Astrocyte of the cerebellum (primary cell): Measurements from ENCODE around the gene C19orf25.

Experiments
- DNase-seq: peaks from one replicate; pipeline ENCODE4 v3.0.0-alpha.2; 2011; ENCODE audit warnings: low read depth
- H3K4me3 ChIP-seq: 2 replicates; pipeline ENCODE4 v1.5.1; 2011; ENCODE audit warnings: mild to moderate bottlenecking, low read depth, low read length, moderate library complexity
- in situ Hi-C: cut with HindIII; loops from 2 replicates; pipeline ENCODE4 v1.10.0; 2017; ENCODE audit warnings: low sequenced_read_pairs
- TF ChIP-seq, protein P1 (sequence below): IDR thresholded peaks from 2 replicates; pipeline ENCODE4 v1.5.1; 2012; ENCODE audit warnings: low read length, low read depth, moderate library complexity, mild to moderate bottlenecking; ENCODE audit errors: missing control alignments

The C19orf25 gene

DNA sequence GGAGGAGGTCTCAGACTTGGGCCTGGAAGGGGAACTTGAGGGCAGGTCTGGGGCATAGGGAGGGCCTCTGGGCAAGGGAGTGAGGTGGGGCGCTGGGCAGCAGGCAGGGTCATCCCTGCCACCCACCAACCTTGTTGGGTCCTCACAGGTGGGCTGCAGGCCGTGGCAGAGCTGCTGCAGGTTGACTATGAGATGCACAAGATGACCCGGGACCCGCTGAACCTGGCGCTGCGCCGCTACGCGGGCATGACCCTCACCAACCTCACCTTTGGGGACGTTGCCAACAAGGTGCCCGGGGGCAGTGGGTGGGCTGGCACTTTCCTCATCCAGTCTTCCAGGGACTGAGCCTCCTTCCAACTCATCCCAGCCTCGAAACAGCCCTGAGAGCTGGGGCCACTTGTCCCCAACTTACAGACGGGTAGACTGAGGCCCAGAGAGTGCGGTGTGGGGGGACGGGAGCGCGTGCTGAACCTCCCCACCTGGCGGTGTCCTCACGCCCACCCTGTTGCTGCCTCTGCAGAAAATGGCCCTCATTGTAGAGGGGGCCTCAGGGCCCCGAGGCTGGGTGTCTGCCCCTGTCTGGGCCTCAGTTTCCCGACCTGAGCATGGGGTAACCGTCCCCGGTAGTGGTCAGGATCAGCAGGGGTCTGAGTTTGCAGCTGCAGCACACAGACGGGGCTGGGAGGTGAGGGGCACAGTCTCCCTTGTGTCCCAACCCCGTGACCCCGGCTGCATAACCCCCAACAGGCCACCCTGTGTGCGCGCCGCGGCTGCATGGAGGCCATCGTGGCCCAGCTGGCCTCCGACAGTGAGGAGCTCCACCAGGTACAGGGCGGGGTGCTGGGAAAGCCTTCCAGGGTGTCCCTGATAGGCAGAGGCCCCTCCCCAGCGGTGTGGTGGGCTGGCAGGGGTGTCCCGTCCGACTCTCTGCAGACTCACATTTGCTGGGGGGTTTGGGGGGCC lies 18.7 kb downstream of the C19orf25 start:
- TF ChIP-seq, protein P1, sequence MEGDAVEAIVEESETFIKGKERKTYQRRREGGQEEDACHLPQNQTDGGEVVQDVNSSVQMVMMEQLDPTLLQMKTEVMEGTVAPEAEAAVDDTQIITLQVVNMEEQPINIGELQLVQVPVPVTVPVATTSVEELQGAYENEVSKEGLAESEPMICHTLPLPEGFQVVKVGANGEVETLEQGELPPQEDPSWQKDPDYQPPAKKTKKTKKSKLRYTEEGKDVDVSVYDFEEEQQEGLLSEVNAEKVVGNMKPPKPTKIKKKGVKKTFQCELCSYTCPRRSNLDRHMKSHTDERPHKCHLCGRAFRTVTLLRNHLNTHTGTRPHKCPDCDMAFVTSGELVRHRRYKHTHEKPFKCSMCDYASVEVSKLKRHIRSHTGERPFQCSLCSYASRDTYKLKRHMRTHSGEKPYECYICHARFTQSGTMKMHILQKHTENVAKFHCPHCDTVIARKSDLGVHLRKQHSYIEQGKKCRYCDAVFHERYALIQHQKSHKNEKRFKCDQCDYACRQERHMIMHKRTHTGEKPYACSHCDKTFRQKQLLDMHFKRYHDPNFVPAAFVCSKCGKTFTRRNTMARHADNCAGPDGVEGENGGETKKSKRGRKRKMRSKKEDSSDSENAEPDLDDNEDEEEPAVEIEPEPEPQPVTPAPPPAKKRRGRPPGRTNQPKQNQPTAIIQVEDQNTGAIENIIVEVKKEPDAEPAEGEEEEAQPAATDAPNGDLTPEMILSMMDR, result no peak
- no peak overlapping the region for H3K4me3 ChIP-seq
- no peak for DNase-seq
- in situ Hi-C loops, result no loop called here

DNA sequence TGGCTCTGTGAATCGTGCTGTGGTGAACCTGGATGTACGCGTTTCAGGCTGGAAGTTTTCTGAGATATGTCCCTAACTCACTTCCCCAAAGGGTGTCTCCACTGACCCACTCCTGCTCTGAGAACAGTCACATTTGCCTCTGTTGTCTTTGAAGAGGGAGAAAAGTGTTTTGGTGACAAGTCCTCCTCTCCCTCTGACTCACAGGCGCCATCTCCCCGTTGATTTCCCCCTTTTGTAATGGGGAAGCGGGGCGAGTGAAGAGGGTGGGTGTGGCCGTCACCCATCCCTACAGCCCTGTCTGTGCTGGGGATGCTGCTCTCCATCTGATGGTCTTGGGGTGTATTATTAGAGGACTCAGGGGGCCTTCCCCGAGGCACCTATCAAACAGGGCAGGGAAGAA lies 19.5 kb downstream of the C19orf25 start:
- no peak for DNase-seq
- in situ Hi-C loops, result no loop called here
- TF ChIP-seq, protein P1, result no peak
- H3K4me3 ChIP-seq, result no peak overlapping the region

DNA sequence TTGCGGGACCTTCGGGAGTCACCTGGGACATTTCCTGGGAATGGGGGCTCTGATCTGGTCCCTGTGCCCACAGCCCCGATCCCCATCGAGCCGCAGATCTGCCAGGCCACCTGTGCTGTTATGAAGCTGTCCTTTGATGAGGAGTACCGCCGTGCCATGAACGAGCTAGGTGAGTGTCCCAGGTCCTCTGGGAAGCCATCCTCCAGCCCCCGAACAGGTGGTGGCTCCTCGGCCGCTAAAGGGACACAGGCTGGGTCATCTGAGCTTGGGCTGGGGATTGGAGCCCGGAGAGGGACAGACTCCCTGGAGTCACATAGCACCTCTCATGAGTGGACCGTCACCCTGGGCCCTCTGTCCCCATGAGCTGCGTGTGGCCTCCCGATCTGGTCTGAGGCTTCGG lies 21.1 kb downstream of the C19orf25 start:
- TF ChIP-seq, protein P1, result no peak
- in situ Hi-C loops, result no loop called here
- no peak overlapping the region for H3K4me3 ChIP-seq
- DNase-seq, result no peak

DNA sequence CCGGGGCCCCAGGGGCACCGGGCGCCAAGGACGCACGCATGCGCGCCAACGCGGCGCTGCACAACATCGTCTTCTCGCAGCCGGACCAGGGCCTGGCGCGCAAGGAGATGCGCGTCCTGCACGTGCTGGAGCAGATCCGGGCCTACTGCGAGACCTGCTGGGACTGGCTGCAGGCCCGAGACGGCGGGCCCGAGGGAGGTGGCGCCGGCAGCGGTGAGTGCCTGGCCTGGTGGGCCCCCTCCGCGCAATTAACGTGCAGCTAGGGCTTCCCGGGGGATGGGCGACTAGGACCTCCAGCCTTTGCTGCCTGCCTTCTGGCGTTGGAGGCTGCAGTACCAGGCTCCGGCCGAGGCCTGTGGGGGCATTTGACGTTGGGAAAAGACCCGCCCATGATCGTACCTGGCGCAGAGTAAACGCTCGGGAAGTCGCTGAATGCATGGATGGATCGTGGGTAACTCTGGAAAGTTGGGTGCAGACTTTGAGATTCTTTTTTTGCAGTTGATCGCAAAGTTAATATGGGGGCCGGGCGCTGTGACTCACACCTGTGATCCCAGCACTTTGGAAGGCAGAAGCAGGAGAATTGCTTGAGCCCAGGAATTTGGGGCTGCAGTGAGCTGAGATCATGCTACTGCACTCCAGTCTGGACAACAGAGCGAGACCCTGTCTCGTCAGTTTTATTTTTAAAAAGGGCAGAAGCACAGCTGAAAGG lies 21.8 kb downstream of the C19orf25 start:
- TF ChIP-seq, protein P1, result no peak
- no peak overlapping the region for H3K4me3 ChIP-seq
- no peak for DNase-seq
- in situ Hi-C loops, result no loop called here

DNA sequence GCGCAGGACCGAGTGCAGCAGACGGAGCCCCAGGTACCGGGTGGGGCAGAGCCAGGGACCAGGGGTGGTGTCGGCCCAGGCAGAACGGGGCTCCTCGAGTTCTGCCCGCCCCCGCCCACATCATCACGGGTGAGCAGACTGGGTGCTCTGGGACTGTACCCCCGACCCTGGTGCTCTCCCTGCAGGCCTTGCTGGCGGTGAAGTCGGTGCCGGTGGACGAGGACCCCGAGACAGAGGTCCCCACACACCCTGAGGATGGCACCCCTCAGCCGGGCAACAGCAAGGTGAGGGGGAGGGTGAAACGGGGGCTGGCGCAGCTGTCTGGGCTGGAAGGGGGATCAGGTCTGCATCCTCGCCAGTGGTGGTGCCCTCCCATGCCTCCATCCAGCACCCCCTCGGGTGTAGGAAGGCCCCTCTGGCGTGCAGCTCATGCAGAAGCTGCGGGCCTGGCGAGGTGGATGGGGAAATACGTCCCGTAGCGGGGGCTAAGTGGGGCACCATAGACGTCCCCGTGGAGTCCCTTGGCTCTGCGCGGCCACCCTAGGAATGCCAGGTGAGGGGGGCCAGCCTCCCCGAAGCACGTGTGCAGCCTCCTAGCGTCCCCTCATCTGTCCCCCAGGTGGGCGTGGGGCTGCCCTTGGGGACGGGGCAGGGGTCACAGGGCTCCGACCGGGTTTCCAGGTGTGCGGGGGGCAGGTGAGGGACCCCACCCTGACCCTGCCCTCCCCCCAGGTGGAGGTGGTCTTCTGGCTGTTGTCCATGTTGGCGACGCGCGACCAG lies 22.7 kb downstream of the C19orf25 start:
- no peak overlapping the region for H3K4me3 ChIP-seq
- in situ Hi-C loops, result no loop called here
- no peak for DNase-seq
- TF ChIP-seq, protein P1, result no peak
